ENCODE results near the gene ATG101. TPM values are rescaled to one million over a fixed set of nuclear protein-coding genes. Genes with fewer than 3 reads are reported as not detected.

The ATG101 gene
- total RNA-seq, 4 donors from 2014 or later, result 39.5 to 76.1 (median 56.5) TPM

- no peak overlapping the region for H3K27ac ChIP-seq
- H3K4me1 ChIP-seq, result no peaks in the 10 kb centered on the region
- WGBS, result 85% methylated on average over 11 of the region's 11 CpGs
- DNase-seq (ENCODE audit: low spot score in 2 of 2), result no peak
- no peak for TF ChIP-seq EP300 (IDR thresholded peaks at IDR 0.05)
- no peak for TF ChIP-seq CTCF (IDR thresholded peaks at IDR 0.05)
- TF ChIP-seq POLR2A (IDR thresholded peaks at IDR 0.05), result no peak
- H3K36me3 ChIP-seq, result no peaks in the 10 kb centered on the region
- peaks cover 45% of the 10 kb centered on the region for H3K27me3 ChIP-seq
- no peaks in the 10 kb centered on the region for H3K9me3 ChIP-seq
- H3K4me3 ChIP-seq, result no peak overlapping the region
Measured at GRCh38 chr12:52089491-52089890, 19.7 kb downstream of the ATG101 start.

- no peak for DNase-seq (ENCODE audit: low spot score in 2 of 2)
- peaks cover 45% of the 10 kb centered on the region for H3K27me3 ChIP-seq
- TF ChIP-seq POLR2AphosphoS5 (IDR thresholded peaks at IDR 0.05) (no peak), EP300 (IDR thresholded peaks at IDR 0.05) (no peak), CTCF (IDR thresholded peaks at IDR 0.05) (no peak), POLR2A (IDR thresholded peaks at IDR 0.05) (no peak)
- no peaks in the 10 kb centered on the region for H3K9me3 ChIP-seq
- H3K36me3 ChIP-seq, result no peaks in the 10 kb centered on the region
- WGBS, result 78% methylated on average over 10 of the region's 10 CpGs
- H3K27ac ChIP-seq, result no peak overlapping the region
- no peak overlapping the region for H3K4me3 ChIP-seq
- H3K4me1 ChIP-seq, result no peaks in the 10 kb centered on the region
Measured at GRCh38 chr12:52090291-52090690, 20.5 kb downstream of the ATG101 start.

- no peak overlapping the region for H3K27ac ChIP-seq
- 42% methylated on average over 3 of the region's 3 CpGs for WGBS
- no peak for DNase-seq (ENCODE audit: low spot score in 2 of 2)
- H3K27me3 ChIP-seq, result peaks cover 43% of the 10 kb centered on the region
- H3K36me3 ChIP-seq, result no peaks in the 10 kb centered on the region
- no peak overlapping the region for H3K4me3 ChIP-seq
- TF ChIP-seq POLR2A (IDR thresholded peaks at IDR 0.05) (no peak), POLR2AphosphoS5 (IDR thresholded peaks at IDR 0.05) (no peak), CTCF (IDR thresholded peaks at IDR 0.05) (no peak), EP300 (IDR thresholded peaks at IDR 0.05) (no peak)
- no peaks in the 10 kb centered on the region for H3K4me1 ChIP-seq
- no peaks in the 10 kb centered on the region for H3K9me3 ChIP-seq
Measured at GRCh38 chr12:52091061-52091460, 21.3 kb downstream of the ATG101 start.

GRCh38 chr12:52091869-52092268 lies 22.1 kb downstream of the ATG101 start:
- H3K9me3 ChIP-seq, result no peaks in the 10 kb centered on the region
- no peak overlapping the region for H3K27ac ChIP-seq
- TF ChIP-seq POLR2A (IDR thresholded peaks at IDR 0.05), result no peak
- no peak for TF ChIP-seq CTCF (IDR thresholded peaks at IDR 0.05)
- no peak for TF ChIP-seq EP300 (IDR thresholded peaks at IDR 0.05)
- no peak for TF ChIP-seq POLR2AphosphoS5 (IDR thresholded peaks at IDR 0.05)
- H3K4me3 ChIP-seq, result no peak overlapping the region
- no peaks in the 10 kb centered on the region for H3K36me3 ChIP-seq
- no peak for DNase-seq (ENCODE audit: low spot score in 2 of 2)
- H3K27me3 ChIP-seq, result peaks cover 40% of the 10 kb centered on the region
- WGBS, result 64% methylated on average over 8 of the region's 8 CpGs
- H3K4me1 ChIP-seq, result no peaks in the 10 kb centered on the region

- H3K36me3 ChIP-seq, result no peaks in the 10 kb centered on the region
- no peaks in the 10 kb centered on the region for H3K9me3 ChIP-seq
- no peak overlapping the region for H3K27ac ChIP-seq
- no peak for TF ChIP-seq POLR2AphosphoS5 (IDR thresholded peaks at IDR 0.05)
- no peak for TF ChIP-seq CTCF (IDR thresholded peaks at IDR 0.05)
- TF ChIP-seq EP300 (IDR thresholded peaks at IDR 0.05), result no peak
- TF ChIP-seq POLR2A (IDR thresholded peaks at IDR 0.05), result no peak
- DNase-seq (ENCODE audit: low spot score in 2 of 2), result no peak
- peaks cover 38% of the 10 kb centered on the region for H3K27me3 ChIP-seq
- no peak overlapping the region for H3K4me3 ChIP-seq
- 80% methylated on average over 7 of the region's 7 CpGs for WGBS
- H3K4me1 ChIP-seq, result no peaks in the 10 kb centered on the region
Measured at GRCh38 chr12:52093346-52093745, 23.6 kb downstream of the ATG101 start.

Data from suprapubic skin (tissue), 4 donors.